OCI-LY7 (cell line): ENCODE data around the gene NR2F6.
A peak's percentile ranks its signal among the peaks of the same experiment; 100 is the strongest.

Experiments used
- EZH2phosphoT487 ChIP-seq: fragments of 200-600 bp; sonication (generic); IDR thresholded peaks from 2 replicates; pipeline ENCODE4 v1.6.1; 2018; ENCODE audit warnings: low read depth, borderline replicate concordance, mild to moderate bottlenecking, mixed run types, antibody characterized with exemption, low read length, moderate library complexity, mixed read lengths
- TF ChIP-seq, protein P1 (sequence below): fragments of 200-600 bp; sonication (generic); conservative IDR thresholded peaks from 2 replicates; pipeline ENCODE4 v1.5.1; 2014; ENCODE audit warnings: mild to moderate bottlenecking, antibody characterized with exemption, low read length, moderate library complexity, mixed read lengths

DNA sequence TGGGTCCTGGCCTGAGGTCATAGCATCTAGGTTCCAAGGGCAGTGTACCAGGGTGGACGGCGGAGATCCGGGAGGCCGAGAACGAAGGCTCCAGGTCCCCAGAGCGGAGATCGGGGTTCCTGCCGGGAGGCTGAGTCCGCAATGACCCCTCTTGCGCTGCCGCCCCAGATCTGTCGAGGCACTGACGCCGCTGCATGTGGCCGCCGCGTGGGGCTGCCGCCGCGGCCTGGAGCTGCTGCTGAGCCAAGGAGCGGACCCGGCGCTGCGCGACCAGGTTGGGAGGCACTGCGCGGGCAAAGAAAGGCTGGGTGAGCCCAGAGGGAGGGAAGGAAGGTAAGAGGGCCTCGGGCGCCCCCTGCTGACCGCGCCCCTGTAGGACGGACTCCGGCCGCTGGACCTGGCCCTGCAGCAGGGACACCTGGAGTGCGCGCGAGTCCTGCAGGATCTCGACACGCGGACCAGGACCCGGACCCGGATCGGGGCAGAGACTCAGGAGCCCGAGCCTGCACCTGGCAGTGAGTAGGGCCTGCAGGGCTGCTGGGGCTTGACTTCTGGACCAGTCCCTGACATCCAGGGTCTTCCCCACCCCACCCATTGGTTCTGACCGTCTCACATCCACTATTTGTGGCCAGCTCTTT lies 36.9 kb upstream of the NR2F6 start:
- TF ChIP-seq, protein P1, sequence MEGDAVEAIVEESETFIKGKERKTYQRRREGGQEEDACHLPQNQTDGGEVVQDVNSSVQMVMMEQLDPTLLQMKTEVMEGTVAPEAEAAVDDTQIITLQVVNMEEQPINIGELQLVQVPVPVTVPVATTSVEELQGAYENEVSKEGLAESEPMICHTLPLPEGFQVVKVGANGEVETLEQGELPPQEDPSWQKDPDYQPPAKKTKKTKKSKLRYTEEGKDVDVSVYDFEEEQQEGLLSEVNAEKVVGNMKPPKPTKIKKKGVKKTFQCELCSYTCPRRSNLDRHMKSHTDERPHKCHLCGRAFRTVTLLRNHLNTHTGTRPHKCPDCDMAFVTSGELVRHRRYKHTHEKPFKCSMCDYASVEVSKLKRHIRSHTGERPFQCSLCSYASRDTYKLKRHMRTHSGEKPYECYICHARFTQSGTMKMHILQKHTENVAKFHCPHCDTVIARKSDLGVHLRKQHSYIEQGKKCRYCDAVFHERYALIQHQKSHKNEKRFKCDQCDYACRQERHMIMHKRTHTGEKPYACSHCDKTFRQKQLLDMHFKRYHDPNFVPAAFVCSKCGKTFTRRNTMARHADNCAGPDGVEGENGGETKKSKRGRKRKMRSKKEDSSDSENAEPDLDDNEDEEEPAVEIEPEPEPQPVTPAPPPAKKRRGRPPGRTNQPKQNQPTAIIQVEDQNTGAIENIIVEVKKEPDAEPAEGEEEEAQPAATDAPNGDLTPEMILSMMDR, result peak; percentile 90
- TF ChIP-seq EZH2phosphoT487, result no peak
